Measurements from ENCODE around the gene DMRT3.

DNA sequence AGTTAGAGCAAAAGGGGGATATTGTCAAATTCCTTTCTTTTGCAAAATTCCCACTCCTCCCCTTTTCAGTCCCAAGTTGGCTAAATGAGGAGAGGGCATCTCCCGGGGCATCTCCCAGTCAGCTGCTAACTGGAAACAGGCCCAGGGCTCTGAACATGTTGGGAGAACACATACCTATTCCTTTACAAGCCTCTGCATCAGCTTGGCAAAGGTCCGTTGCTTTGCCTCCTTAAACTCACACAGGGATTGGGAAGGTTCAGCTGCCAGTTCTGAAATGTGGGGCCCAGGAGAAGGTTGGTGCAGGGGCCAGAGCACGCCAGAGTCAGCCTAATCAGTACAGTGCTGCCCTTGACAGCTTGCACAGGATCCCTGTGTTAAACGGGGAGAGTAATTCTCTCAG lies 11.0 kb upstream of the DMRT3 start:
- TF ChIP-seq CTCF (IDR thresholded peaks at IDR 0.05; ENCODE audit: poor library complexity) (no peak), EZH2 (IDR thresholded peaks at IDR 0.05; ENCODE audit: borderline replicate concordance) (no peak), EZH2phosphoT487 (IDR thresholded peaks at IDR 0.05; ENCODE audit: low read depth, severe bottlenecking, unreplicated experiment) (no peak)
